Stimulated activated CD8-positive, alpha-beta memory T cell treated with anti-CD3 and anti-CD28 coated beads, Interleukin-15, amount 100 ng/mL, for 48 hours (primary cell): ENCODE results near the gene NFKB2.

Source experiments
- DNase-seq, 2 donors: peaks; one replicate each; pipeline ENCODE4 v3.0.0-alpha.2; 2020; ENCODE audit warnings: low read depth in 2 of 2

NFKB2 gene

GRCh38 chr10:102422545-102423129 is 27.1 kb downstream of the NFKB2 start:
- no peak for DNase-seq

GRCh38 chr10:102423372-102423968 is 28.0 kb downstream of the NFKB2 start:
- DNase-seq = no peak

GRCh38 chr10:102424145-102424544 is 28.6 kb downstream of the NFKB2 start:
- DNase-seq = no peak

GRCh38 chr10:102424916-102425315 is 29.4 kb downstream of the NFKB2 start:
- DNase-seq = no peak

GRCh38 chr10:102425444-102425843 is 29.9 kb downstream of the NFKB2 start:
- DNase-seq = no peak

GRCh38 chr10:102426803-102427287 is 31.3 kb downstream of the NFKB2 start:
- DNase-seq = no peak

GRCh38 chr10:102429468-102429867 is 34.0 kb downstream of the NFKB2 start:
- no peak for DNase-seq

GRCh38 chr10:102431452-102432124 is 36.1 kb downstream of the NFKB2 start:
- no peak for DNase-seq

GRCh38 chr10:102432162-102432950 is 36.9 kb downstream of the NFKB2 start, which contains the start of gene CUEDC2:
TSS of gene CUEDC2 (minus strand) at chr10:102432574. CDS start at chr10:102425188, 7,386 bp downstream.
- DNase-seq = peak; percentile 93 to 95

- no peak for DNase-seq
Observed at GRCh38 chr10:102433619-102434046, 38.1 kb downstream of the NFKB2 start.

GRCh38 chr10:102434394-102435132 is 39.1 kb downstream of the NFKB2 start:
- no peak for DNase-seq

GRCh38 chr10:102435133-102435497 is 39.6 kb downstream of the NFKB2 start:
- DNase-seq = no peak

GRCh38 chr10:102435529-102436233 is 40.2 kb downstream of the NFKB2 start:
- peak in 1 of 2 donors; percentile 62 for DNase-seq

- DNase-seq = no peak
Observed at GRCh38 chr10:102436312-102436711, 40.8 kb downstream of the NFKB2 start.

- no peak for DNase-seq
Observed at GRCh38 chr10:102437515-102437914, 42.0 kb downstream of the NFKB2 start.

GRCh38 chr10:102438374-102438773 is 42.9 kb downstream of the NFKB2 start:
- DNase-seq = no peak

- no peak for DNase-seq
Observed at GRCh38 chr10:102444851-102445250, 49.3 kb downstream of the NFKB2 start.

GRCh38 chr10:102449321-102450123 is 54.0 kb downstream of the NFKB2 start:
- DNase-seq = peak; percentile 76 to 78

GRCh38 chr10:102450124-102450373 is 54.5 kb downstream of the NFKB2 start:
- DNase-seq = no peak

- DNase-seq = peak; percentile 81 to 85
Observed at GRCh38 chr10:102450374-102451104, 55.0 kb downstream of the NFKB2 start.
